Kidney epithelial cell (primary cell): Measurements from ENCODE around the gene CPSF7. TPM values are rescaled to one million over a fixed set of nuclear protein-coding genes. Genes with fewer than 3 reads are reported as not detected.

Source experiments
- DNase-seq: peaks from one replicate; pipeline ENCODE4 v3.0.0-alpha.2; 2010; ENCODE audit warnings: low read depth
- H3K27me3 ChIP-seq: 2 replicates; pipeline ENCODE4 v1.6.0; 2011; ENCODE audit warnings: low read length; ENCODE audit not compliant: control insufficient read depth, insufficient read depth
- H3K36me3 ChIP-seq: 2 replicates; pipeline ENCODE4 v1.5.1; 2011; ENCODE audit warnings: low read length; ENCODE audit not compliant: control insufficient read depth, insufficient read depth
- H3K4me3 ChIP-seq: 2 replicates; pipeline ENCODE4 v1.5.1; 2011; ENCODE audit warnings: low read depth, mild to moderate bottlenecking, control low read depth, low read length
- CTCF ChIP-seq: IDR thresholded peaks from 2 replicates; pipeline ENCODE4 v1.5.1; 2011; ENCODE audit warnings: mild to moderate bottlenecking, moderate library complexity, low read length, control low read depth, inconsistent platforms; ENCODE audit not compliant: insufficient read depth, poor library complexity, severe bottlenecking
- total RNA-seq: library from RNA; depleted of rRNA; stranded (reverse); fragments of >200 nt; gene quantifications from 2 replicates; pipeline ENCODE4 v1.2.3, GENCODE V29; 2015

The CPSF7 gene
- total RNA-seq, 1 donor from 2014 or later, result 53.9 TPM

GRCh38 chr11:61378713-61379313 lies 51.0 kb downstream of the CPSF7 start:
- Histone ChIP-seq H3K4me3 (no peak overlapping the region), H3K27me3 (no peaks in the 10 kb centered on the region), H3K36me3 (no peaks in the 10 kb centered on the region)
- no peak for TF ChIP-seq CTCF
- no peak for DNase-seq

GRCh38 chr11:61377461-61378160 lies 52.2 kb downstream of the CPSF7 start:
- no peak for TF ChIP-seq CTCF
- no peak overlapping the region for H3K4me3 ChIP-seq

GRCh38 chr11:61375761-61376108 lies 54.0 kb downstream of the CPSF7 start:
- H3K27me3 ChIP-seq, result no peaks in the 10 kb centered on the region
- no peak for TF ChIP-seq CTCF
- H3K36me3 ChIP-seq, result no peaks in the 10 kb centered on the region
- no peak overlapping the region for H3K4me3 ChIP-seq
- DNase-seq, result no peak

More at GRCh38 chr11:61377461-61378160, 52.2 kb downstream of the CPSF7 start:
- Histone ChIP-seq H3K27me3 (no peaks in the 10 kb centered on the region), H3K36me3 (no peaks in the 10 kb centered on the region)
- DNase-seq, result no peak

- no peak overlapping the region for H3K4me3 ChIP-seq
- no peak for DNase-seq
- no peak for TF ChIP-seq CTCF
- no peaks in the 10 kb centered on the region for H3K27me3 ChIP-seq
- H3K36me3 ChIP-seq, result no peaks in the 10 kb centered on the region
Observed at GRCh38 chr11:61372659-61373420, 56.9 kb downstream of the CPSF7 start.

- no peaks in the 10 kb centered on the region for H3K36me3 ChIP-seq
- no peak for DNase-seq
Observed at GRCh38 chr11:61370349-61371005, 59.3 kb downstream of the CPSF7 start.

More at GRCh38 chr11:61370349-61371005, 59.3 kb downstream of the CPSF7 start:
- no peak for TF ChIP-seq CTCF
- Histone ChIP-seq H3K4me3 (no peak overlapping the region), H3K27me3 (no peaks in the 10 kb centered on the region)
